Hepatocyte (in vitro differentiated cells): ENCODE results near the gene INF2. TPM values are rescaled to one million over a fixed set of nuclear protein-coding genes. Genes with fewer than 3 reads are reported as not detected.

Experiments used
- DNase-seq: peaks from one replicate; pipeline ENCODE4 v3.0.0-alpha.2; 2016; ENCODE audit warnings: low spot score
- H2AFZ ChIP-seq: fragments of 200-600 bp; sonication (generic); 2 replicates; pipeline ENCODE4 v1.6.0; 2016; ENCODE audit warnings: antibody characterized with exemption, mild to moderate bottlenecking
- H3K27ac ChIP-seq: fragments of 200-600 bp; sonication (generic); 2 replicates; pipeline ENCODE4 v1.5.1; 2016; ENCODE audit warnings: mild to moderate bottlenecking
- H3K27me3 ChIP-seq: fragments of 200-600 bp; sonication (generic); 2 replicates; pipeline ENCODE4 v1.6.1; 2016
- H3K36me3 ChIP-seq: fragments of 200-600 bp; sonication (generic); replicated peaks from 2 replicates; pipeline ENCODE4 v1.5.1; 2016; ENCODE audit warnings: low read depth; ENCODE audit not compliant: insufficient read depth
- H3K4me1 ChIP-seq: fragments of 200-600 bp; sonication (generic); 2 replicates; pipeline ENCODE4 v1.5.1; 2016; ENCODE audit warnings: mild to moderate bottlenecking, moderate library complexity; ENCODE audit not compliant: insufficient read depth
- H3K4me2 ChIP-seq: fragments of 200-600 bp; sonication (generic); 2 replicates; pipeline ENCODE4 v1.6.0; 2016
- H3K4me3 ChIP-seq: fragments of 200-600 bp; sonication (generic); 2 replicates; pipeline ENCODE4 v1.5.1; 2016; ENCODE audit warnings: mild to moderate bottlenecking
- H3K79me2 ChIP-seq: fragments of 200-600 bp; sonication (generic); 2 replicates; pipeline ENCODE4 v1.6.0; 2017; ENCODE audit warnings: mild to moderate bottlenecking
- H3K9me2 ChIP-seq: fragments of 200-600 bp; sonication (generic); replicated peaks from 2 replicates; pipeline ENCODE4 v1.6.0; 2017; ENCODE audit warnings: mild to moderate bottlenecking; ENCODE audit not compliant: insufficient read depth
- H3K9me3 ChIP-seq: fragments of 200-600 bp; sonication (generic); 2 replicates; pipeline ENCODE4 v1.5.1; 2016; ENCODE audit warnings: low read depth, mild to moderate bottlenecking
- H4K20me1 ChIP-seq: fragments of 200-600 bp; sonication (generic); 2 replicates; pipeline ENCODE4 v1.6.0; 2016; ENCODE audit warnings: mild to moderate bottlenecking; ENCODE audit not compliant: insufficient read depth, poor library complexity, severe bottlenecking
- EZH2 ChIP-seq: fragments of 200-600 bp; sonication (generic); IDR thresholded peaks from 2 replicates; pipeline ENCODE4 v1.6.1; 2016; ENCODE audit warnings: antibody characterized with exemption, mild to moderate bottlenecking, borderline replicate concordance
- EZH2phosphoT487 ChIP-seq: fragments of 200-600 bp; sonication (generic); IDR thresholded peaks from one replicate; pipeline ENCODE4 v1.6.1; 2018; ENCODE audit warnings: antibody characterized with exemption, mild to moderate bottlenecking, low read depth, moderate library complexity; ENCODE audit not compliant: unreplicated experiment, severe bottlenecking
- WGBS: methylation state at CpG from one replicate; pipeline ENCODE4 v1.1.6; 2016; ENCODE audit warnings: low lambda C conversion rate; ENCODE audit errors: missing lambda C conversion rate; 5-methylcytosine and 5-hydroxymethylcytosine counted together
- polyA plus RNA-seq: library from polyadenylated mRNA; unstranded; fragments of >200 nt; fragmentation: Nextera tagmentation; extraction: Ambion mirVana; gene quantifications from 2 replicates; pipeline ENCODE4 v1.2.1, GENCODE V29; 2016
- total RNA-seq: library from RNA; depleted of rRNA; stranded (reverse); fragments of >200 nt; gene quantifications from 2 replicates; pipeline ENCODE4 v1.2.3, GENCODE V29; 2014
- TF ChIP-seq, protein P1 (sequence below): fragments of 200-600 bp; sonication (generic); IDR thresholded peaks from 2 replicates; pipeline ENCODE4 v1.5.1; 2016; ENCODE audit warnings: antibody characterized with exemption, mild to moderate bottlenecking; ENCODE audit not compliant: poor library complexity

INF2 gene
- total and polyA plus RNA-seq, 2 experiments from 2014 or later: 23.8 to 31.6 TPM

DNA sequence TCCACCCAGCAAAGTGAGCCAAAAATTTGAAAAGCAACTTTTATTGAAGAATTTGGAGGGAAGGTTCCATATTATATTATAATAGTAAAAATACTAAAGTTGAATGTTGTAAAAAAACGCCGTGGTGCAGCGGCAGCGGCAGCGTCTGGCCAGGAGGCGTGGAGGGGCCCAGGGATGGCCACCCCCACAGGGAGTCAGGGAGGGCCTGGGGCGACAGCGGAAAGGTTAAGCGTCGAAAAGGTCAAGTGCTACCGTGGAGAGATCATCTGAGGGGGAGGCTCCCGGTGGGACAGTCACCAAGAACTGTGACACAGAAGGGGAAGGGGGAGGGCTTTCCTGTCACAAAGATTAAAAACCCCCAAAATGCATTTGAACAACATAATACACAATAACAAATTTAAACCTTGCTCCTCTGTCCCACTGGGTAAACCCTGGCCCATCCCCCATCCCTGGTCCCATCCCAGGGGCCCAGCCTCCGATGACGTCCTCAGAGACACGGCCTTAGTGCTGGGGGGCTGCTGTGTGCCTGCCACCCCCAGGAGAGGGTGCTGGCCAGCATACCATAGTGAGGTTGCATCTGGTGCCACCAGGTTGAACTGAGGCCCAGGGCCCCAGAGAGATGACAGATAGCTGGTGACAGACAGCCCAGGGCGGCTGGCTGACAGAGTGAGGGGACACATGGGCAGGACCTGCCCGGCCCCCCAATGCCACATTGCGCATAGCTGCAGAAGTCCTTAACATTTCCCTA, 80.1 kb downstream of the INF2 start:
- Histone ChIP-seq H3K36me3 (no peaks in the 10 kb centered on the region), H2AFZ (no peak overlapping the region), H3K4me2 (no peak overlapping the region), H3K27ac (peak overlapping the region; percentile 77), H3K9me3 (no peaks in the 10 kb centered on the region), H3K4me3 (no peak overlapping the region), H3K4me1 (peaks cover 4% of the 10 kb centered on the region), H3K9me2 (no peaks in the 10 kb centered on the region), H4K20me1 (no peaks in the 10 kb centered on the region), H3K27me3 (no peaks in the 10 kb centered on the region), H3K79me2 (peaks cover 10% of the 10 kb centered on the region)
- TF ChIP-seq, protein P1, sequence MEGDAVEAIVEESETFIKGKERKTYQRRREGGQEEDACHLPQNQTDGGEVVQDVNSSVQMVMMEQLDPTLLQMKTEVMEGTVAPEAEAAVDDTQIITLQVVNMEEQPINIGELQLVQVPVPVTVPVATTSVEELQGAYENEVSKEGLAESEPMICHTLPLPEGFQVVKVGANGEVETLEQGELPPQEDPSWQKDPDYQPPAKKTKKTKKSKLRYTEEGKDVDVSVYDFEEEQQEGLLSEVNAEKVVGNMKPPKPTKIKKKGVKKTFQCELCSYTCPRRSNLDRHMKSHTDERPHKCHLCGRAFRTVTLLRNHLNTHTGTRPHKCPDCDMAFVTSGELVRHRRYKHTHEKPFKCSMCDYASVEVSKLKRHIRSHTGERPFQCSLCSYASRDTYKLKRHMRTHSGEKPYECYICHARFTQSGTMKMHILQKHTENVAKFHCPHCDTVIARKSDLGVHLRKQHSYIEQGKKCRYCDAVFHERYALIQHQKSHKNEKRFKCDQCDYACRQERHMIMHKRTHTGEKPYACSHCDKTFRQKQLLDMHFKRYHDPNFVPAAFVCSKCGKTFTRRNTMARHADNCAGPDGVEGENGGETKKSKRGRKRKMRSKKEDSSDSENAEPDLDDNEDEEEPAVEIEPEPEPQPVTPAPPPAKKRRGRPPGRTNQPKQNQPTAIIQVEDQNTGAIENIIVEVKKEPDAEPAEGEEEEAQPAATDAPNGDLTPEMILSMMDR: no peak
- no peak for TF ChIP-seq EZH2phosphoT487
- TF ChIP-seq EZH2: no peak
- 85% methylated on average over 18 of the region's 18 CpGs for WGBS
- DNase-seq: no peak

DNA sequence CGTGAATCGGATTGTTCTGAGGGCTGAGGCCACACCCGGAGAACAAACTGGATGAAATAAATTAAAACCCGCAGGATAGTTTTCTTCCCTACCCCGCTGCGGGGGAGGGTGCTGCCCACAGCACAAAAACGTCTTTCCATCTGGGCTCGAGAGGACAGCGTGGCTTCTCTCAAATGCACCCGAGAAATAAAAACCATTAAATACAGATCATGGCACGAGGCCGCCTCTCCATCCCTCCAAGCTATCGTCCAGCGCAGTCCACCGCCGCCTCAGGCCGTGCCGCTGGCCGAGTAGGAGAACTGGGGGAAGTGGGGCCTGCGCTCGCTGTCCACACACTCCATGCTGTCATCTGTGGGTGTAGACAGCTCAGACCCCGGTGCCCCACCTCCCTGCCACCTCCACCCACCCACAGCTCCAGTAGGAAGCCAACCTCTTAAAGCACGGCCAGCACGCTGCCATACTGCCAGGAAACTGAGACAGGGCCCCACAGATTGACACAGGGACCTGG, 80.7 kb downstream of the INF2 start:
- H3K27me3 ChIP-seq: no peaks in the 10 kb centered on the region
- no peak for TF ChIP-seq EZH2
- no peak for TF ChIP-seq EZH2phosphoT487
- TF ChIP-seq, protein P1: no peak
- no peaks in the 10 kb centered on the region for H3K9me3 ChIP-seq
- H3K79me2 ChIP-seq: peaks cover 7% of the 10 kb centered on the region
- WGBS: 80% methylated on average over 21 of the region's 24 CpGs
- H3K4me3 ChIP-seq: no peak overlapping the region
- no peak overlapping the region for H3K27ac ChIP-seq
- H3K4me2 ChIP-seq: no peak overlapping the region
- H2AFZ ChIP-seq: no peak overlapping the region
- no peak for DNase-seq
- no peaks in the 10 kb centered on the region for H3K9me2 ChIP-seq
- H4K20me1 ChIP-seq: no peaks in the 10 kb centered on the region
- peaks cover 4% of the 10 kb centered on the region for H3K4me1 ChIP-seq
- H3K36me3 ChIP-seq: no peaks in the 10 kb centered on the region

DNA sequence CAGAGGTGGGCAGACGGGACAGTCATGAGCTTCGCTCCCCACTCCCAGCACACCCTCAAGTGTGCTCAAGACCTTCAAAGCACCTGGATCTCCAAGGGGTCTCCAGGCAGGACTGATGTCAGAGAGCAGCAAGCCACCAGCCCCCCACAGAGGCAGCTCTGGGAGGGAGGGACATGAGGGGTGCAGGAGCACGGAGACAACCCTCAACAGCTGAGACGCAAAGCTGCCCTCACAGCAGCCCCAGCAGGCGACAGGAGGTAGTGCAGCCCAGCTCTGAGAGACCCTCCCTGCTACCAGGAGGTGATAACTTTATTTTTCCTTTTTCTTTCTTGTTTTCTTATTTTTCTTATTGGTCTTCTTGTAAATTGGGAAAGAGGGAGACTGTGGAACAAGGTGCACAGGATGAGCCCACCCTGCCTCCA, 81.4 kb downstream of the INF2 start:
- WGBS: 98% methylated on average over 5 of the region's 5 CpGs
- H3K9me3 ChIP-seq: no peaks in the 10 kb centered on the region
- H3K4me2 ChIP-seq: no peak overlapping the region
- peaks cover 4% of the 10 kb centered on the region for H3K4me1 ChIP-seq
- H3K27me3 ChIP-seq: no peaks in the 10 kb centered on the region
- no peaks in the 10 kb centered on the region for H3K9me2 ChIP-seq
- no peaks in the 10 kb centered on the region for H3K36me3 ChIP-seq
- H2AFZ ChIP-seq: no peak overlapping the region
- DNase-seq: no peak
- H3K27ac ChIP-seq: no peak overlapping the region
- no peaks in the 10 kb centered on the region for H4K20me1 ChIP-seq
- H3K4me3 ChIP-seq: no peak overlapping the region
- TF ChIP-seq, protein P1: peak; percentile 43
- TF ChIP-seq EZH2: no peak
- H3K79me2 ChIP-seq: no peaks in the 10 kb centered on the region
